GM23248 (cell line): ENCODE results near the gene CYP39A1.

Source experiments
- EZH2 ChIP-seq: fragments of 200-600 bp; sonication (generic); IDR thresholded peaks from 2 replicates; pipeline ENCODE4 v1.6.1; 2018; ENCODE audit warnings: antibody characterized with exemption, mild to moderate bottlenecking; ENCODE audit not compliant: insufficient read depth, poor library complexity, severe bottlenecking
- EZH2phosphoT487 ChIP-seq: fragments of 200-600 bp; sonication (generic); IDR thresholded peaks from 2 replicates; pipeline ENCODE4 v1.6.1; 2018; ENCODE audit warnings: antibody characterized with exemption, moderate library complexity, mild to moderate bottlenecking, low read depth; ENCODE audit not compliant: insufficient read depth

DNA sequence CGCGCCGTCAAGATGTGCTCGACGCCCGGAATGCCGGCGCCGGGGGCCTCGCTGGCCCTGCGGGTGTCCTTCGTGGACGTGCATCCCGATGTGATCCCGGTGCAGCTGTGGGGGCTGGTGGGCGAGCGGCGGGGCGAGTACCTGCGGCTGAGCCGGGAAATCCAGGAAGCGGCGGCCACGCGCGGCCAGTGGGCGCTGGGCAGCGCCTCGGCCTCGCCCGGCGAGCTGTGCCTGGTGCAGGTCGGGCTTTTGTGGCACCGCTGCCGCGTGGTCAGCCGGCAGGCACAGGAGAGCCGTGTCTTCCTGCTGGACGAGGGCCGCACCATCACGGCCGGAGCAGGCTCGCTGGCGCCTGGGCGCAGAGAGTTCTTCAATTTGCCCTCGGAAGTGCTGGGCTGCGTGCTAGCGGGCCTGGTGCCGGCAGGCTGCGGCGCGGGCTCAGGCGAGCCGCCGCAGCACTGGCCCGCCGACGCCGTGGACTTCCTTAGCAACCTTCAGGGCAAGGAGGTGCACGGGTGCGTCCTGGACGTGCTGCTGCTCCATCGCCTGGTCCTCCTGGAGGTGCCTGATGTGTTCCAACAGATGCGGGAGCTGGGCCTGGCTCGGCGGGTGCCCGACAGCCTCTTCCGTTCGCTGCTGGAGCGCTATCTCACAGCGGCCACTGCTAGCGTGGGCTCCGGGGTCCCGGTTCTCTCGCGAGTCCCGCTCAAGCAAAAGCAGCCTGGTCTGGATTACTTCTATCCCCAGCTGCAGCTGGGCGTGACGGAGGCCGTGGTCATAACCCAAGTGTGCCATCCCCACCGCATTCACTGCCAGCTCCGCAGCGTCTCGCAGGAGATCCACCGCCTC is 35.7 kb upstream of the CYP39A1 start:
- TF ChIP-seq EZH2 (no peak), EZH2phosphoT487 (no peak)
